Glutamatergic neuron (in vitro differentiated cells): ENCODE results near the gene TBC1D9. TPM values are rescaled to one million over a fixed set of nuclear protein-coding genes. Genes with fewer than 3 reads are reported as not detected.

Experiments
- DNase-seq: peaks from one replicate; pipeline ENCODE4 v3.0.0; 2022
- H3K27ac Mint-ChIP-seq: one replicate; pipeline ENCODE4 v1.8.0; 2020; ENCODE audit warnings: mild to moderate bottlenecking, mixed read lengths, inconsistent platforms; ENCODE audit not compliant: unreplicated experiment
- H3K27me3 Mint-ChIP-seq: one replicate; pipeline ENCODE4 v1.8.0; 2020; ENCODE audit warnings: mild to moderate bottlenecking, moderate library complexity, mixed read lengths, inconsistent platforms; ENCODE audit not compliant: unreplicated experiment
- H3K36me3 Mint-ChIP-seq: one replicate; pipeline ENCODE4 v1.8.0; 2020; ENCODE audit warnings: mild to moderate bottlenecking, mixed read lengths, inconsistent platforms; ENCODE audit not compliant: unreplicated experiment
- H3K4me1 Mint-ChIP-seq: one replicate; pipeline ENCODE4 v1.8.0; 2020; ENCODE audit warnings: mild to moderate bottlenecking, low read depth, mixed read lengths, inconsistent platforms; ENCODE audit not compliant: unreplicated experiment
- H3K4me3 Mint-ChIP-seq: one replicate; pipeline ENCODE4 v1.8.0; 2020; ENCODE audit warnings: mild to moderate bottlenecking, mixed read lengths, inconsistent platforms; ENCODE audit not compliant: unreplicated experiment
- H3K9me3 Mint-ChIP-seq: one replicate; pipeline ENCODE4 v1.8.0; 2020; ENCODE audit warnings: mild to moderate bottlenecking, moderate library complexity, mixed read lengths, inconsistent platforms; ENCODE audit not compliant: unreplicated experiment
- total RNA-seq: library from RNA; stranded (reverse); fragmentation: NEBNext Ultra II Directional; extraction: Animal tissue kit (Norgen Biotek cat#: 25700); gene quantifications from one replicate; pipeline ENCODE4 v1.2.1, GENCODE V29; 2021; ENCODE audit not compliant: unreplicated experiment
- TF ChIP-seq, protein P1 (sequence below): fragments of 200-600 bp; sonication (generic); IDR thresholded peaks from one replicate; pipeline ENCODE4 v1.5.0; 2021; ENCODE audit not compliant: partially characterized antibody, unreplicated experiment

TBC1D9 gene
- total RNA-seq, 1 donor from 2014 or later, result 47.8 TPM

DNA sequence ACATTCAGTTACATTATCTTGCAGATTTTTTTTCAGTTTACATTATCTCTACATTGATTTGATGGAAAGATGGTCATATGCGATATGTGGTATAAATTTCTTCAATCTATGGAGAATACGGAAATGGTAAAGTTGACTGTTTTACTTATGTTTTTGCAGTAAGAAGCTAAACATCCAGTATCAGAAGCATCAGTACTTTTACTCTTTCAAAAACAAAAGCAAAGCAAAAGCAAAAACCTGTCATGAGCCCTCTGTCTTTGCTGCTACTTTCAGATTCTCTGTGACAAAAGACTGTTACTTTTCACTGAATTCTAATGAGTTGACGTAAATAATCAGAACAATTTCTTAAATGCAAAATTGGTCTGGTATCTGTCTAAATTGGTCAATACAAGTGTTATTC, 135.0 kb downstream of the TBC1D9 start:
- Mint-ChIP-seq H3K27me3 (peaks cover 1% of the 10 kb centered on the region), H3K27ac (no peak overlapping the region), H3K9me3 (no peaks in the 10 kb centered on the region), H3K4me3 (no peak overlapping the region), H3K4me1 (no peaks in the 10 kb centered on the region), H3K36me3 (peaks cover 8% of the 10 kb centered on the region)
- DNase-seq, result no peak
- TF ChIP-seq, protein P1, sequence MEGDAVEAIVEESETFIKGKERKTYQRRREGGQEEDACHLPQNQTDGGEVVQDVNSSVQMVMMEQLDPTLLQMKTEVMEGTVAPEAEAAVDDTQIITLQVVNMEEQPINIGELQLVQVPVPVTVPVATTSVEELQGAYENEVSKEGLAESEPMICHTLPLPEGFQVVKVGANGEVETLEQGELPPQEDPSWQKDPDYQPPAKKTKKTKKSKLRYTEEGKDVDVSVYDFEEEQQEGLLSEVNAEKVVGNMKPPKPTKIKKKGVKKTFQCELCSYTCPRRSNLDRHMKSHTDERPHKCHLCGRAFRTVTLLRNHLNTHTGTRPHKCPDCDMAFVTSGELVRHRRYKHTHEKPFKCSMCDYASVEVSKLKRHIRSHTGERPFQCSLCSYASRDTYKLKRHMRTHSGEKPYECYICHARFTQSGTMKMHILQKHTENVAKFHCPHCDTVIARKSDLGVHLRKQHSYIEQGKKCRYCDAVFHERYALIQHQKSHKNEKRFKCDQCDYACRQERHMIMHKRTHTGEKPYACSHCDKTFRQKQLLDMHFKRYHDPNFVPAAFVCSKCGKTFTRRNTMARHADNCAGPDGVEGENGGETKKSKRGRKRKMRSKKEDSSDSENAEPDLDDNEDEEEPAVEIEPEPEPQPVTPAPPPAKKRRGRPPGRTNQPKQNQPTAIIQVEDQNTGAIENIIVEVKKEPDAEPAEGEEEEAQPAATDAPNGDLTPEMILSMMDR, result no peak

DNA sequence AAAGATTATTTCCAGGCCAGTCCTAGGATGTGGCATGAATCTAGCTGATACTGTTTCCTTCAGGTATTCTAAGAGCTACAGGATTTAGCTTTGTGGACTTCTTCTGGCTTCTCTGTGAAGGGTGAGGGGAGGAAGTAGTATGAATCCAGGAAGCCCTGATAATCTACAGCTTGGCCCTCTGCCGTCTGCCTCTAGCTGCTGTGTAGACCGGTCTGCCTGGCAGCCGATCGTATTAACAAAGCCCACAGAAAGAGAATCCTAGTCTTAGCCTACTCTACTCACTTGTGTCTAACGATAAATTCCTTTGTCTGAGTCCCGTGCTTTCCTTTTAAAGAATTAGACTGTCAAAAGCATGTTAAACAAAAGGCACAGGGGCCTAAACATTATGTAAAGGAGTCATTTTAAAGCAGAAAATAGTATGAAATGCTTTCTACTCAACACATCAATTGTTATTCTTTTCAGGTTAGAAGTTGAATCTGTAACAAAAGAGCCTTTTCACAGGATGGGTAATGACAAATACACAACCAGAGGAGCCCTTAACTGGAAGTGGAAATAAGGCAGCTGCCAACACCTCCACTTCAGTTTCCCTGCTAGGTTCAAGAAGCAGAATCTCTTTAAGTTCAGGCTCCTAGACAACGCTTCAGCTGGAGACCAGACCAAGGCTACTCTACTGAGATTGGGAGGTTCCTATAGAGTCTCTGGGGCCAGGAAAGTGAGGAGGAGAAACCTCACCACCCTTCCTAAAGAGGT, 138.5 kb downstream of the TBC1D9 start:
- Mint-ChIP-seq H3K27ac (no peak overlapping the region), H3K36me3 (no peaks in the 10 kb centered on the region), H3K9me3 (no peaks in the 10 kb centered on the region), H3K4me3 (no peak overlapping the region), H3K27me3 (peaks cover 1% of the 10 kb centered on the region), H3K4me1 (no peaks in the 10 kb centered on the region)
- DNase-seq, result no peak
- TF ChIP-seq, protein P1, result no peak

DNA sequence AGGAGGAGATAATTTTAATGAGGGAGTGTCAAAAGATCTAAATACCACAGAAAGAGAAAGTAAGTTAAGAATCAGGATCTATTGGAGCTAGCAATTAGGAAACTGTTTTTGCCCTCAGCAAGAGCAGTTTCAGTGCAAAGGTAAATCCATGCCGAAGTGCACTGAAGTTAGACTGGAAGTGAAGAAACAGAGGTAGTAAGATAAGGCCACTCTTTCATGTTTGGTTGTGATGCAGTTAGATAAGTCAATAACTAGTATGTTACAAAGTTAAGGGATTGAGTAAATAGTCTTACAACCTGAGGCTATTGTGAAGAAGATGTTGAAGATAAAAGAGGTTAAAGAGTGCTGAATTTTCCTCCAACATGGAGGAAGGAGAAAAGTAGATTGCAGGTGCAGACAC, 140.7 kb downstream of the TBC1D9 start:
- no peak overlapping the region for H3K27ac Mint-ChIP-seq
- peaks cover 1% of the 10 kb centered on the region for H3K27me3 Mint-ChIP-seq
- TF ChIP-seq, protein P1, result no peak
- H3K9me3 Mint-ChIP-seq, result no peaks in the 10 kb centered on the region
- no peak overlapping the region for H3K4me3 Mint-ChIP-seq
- H3K36me3 Mint-ChIP-seq, result no peaks in the 10 kb centered on the region
- no peaks in the 10 kb centered on the region for H3K4me1 Mint-ChIP-seq
- DNase-seq, result no peak

DNA sequence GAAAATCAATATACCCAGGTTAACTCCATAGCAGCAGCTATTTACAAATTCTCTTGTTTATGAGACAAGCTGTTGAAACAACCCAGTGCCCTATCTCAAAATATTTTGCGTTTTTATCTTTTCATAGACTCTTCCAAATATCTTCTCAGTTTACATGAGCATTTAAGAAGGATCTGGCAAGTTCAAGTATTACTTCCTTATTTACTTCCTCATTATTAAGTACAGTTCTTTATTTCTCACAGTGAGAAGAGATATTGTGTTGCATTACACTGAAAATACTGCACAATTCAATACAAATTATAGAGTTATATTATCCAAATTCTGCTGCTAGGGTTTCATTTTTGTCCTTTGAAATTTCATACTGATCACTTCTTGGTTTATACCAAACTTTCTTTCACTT, 143.8 kb downstream of the TBC1D9 start:
- no peak overlapping the region for H3K27ac Mint-ChIP-seq
- no peaks in the 10 kb centered on the region for H3K36me3 Mint-ChIP-seq
- peaks cover 8% of the 10 kb centered on the region for H3K4me1 Mint-ChIP-seq
- H3K27me3 Mint-ChIP-seq, result no peaks in the 10 kb centered on the region
- no peak for DNase-seq
- TF ChIP-seq, protein P1, result no peak
- H3K4me3 Mint-ChIP-seq, result no peak overlapping the region
- H3K9me3 Mint-ChIP-seq, result peaks cover 5% of the 10 kb centered on the region

DNA sequence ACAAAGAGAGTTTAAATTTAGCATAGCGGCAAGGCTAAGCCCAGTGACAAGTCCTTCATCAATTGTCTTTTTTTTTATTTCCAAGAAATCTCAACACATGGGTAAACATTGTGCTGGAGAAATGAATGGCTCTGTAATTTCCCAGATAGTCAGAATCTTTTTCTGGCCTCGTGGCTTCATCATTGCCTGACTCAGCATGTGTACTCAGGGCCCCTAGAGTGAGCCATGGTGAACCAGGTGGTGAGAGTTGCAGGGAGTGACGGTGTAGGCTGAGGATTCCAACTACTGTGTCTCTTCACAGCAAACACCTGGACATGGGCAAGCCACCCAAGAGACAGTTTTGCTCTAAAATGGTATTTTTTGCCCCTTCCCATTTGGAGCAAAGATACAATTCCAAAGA, 144.3 kb downstream of the TBC1D9 start:
- Mint-ChIP-seq H3K4me3 (no peak overlapping the region), H3K36me3 (no peaks in the 10 kb centered on the region), H3K9me3 (peaks cover 5% of the 10 kb centered on the region), H3K4me1 (peaks cover 8% of the 10 kb centered on the region), H3K27ac (no peak overlapping the region), H3K27me3 (peaks cover under 1% of the 10 kb centered on the region)
- TF ChIP-seq, protein P1, result no peak
- no peak for DNase-seq
